HepG2 (cell line): ENCODE measurements around the gene CGREF1. TPM values are rescaled to one million over a fixed set of nuclear protein-coding genes. Genes with fewer than 3 reads are reported as not detected.

Experiments used
- AKAP8 ChIP-seq: sonication (generic); formaldehyde crosslinking; IDR thresholded peaks from 2 replicates; pipeline ENCODE4 v1.5.1; 2020; ENCODE audit warnings: mild to moderate bottlenecking, missing genetic modification reagents
- CEBPG ChIP-seq: IDR thresholded peaks from 2 replicates; pipeline ENCODE4 v1.6.1; 2016
- FOSL1 ChIP-seq: sonication (generic); formaldehyde crosslinking; IDR thresholded peaks from 2 replicates; pipeline ENCODE4 v1.9.0; 2021; ENCODE audit warnings: missing genetic modification reagents, borderline replicate concordance
- IKZF1 ChIP-seq: fragments of 450-650 bp; IDR thresholded peaks from 2 replicates; pipeline ENCODE4 v1.7.1; 2016
- MEF2D ChIP-seq: sonication (generic); formaldehyde crosslinking; IDR thresholded peaks from 2 replicates; pipeline ENCODE4 v1.5.1; 2020; ENCODE audit warnings: mild to moderate bottlenecking, missing genetic modification reagents
- PAF1 ChIP-seq: IDR thresholded peaks from 2 replicates; pipeline ENCODE4 v1.6.1; 2016; ENCODE audit warnings: missing genetic modification reagents, missing compliant biosample characterization
- POLR2A ChIP-seq, 2 experiments: IDR thresholded peaks; 2 replicates each; pipeline ENCODE4 v1.6.1; 2011; ENCODE audit warnings: low read depth in 2 of 2, low read length in 2 of 2, mild to moderate bottlenecking in 1 of 2, moderate library complexity in 1 of 2; ENCODE audit not compliant: insufficient read depth in 1 of 2
- SNAI1 ChIP-seq: sonication (generic); formaldehyde crosslinking; IDR thresholded peaks from 2 replicates; pipeline ENCODE4 v1.5.0; 2020; ENCODE audit warnings: mild to moderate bottlenecking, missing genetic modification reagents, borderline replicate concordance
- SOX5 ChIP-seq: IDR thresholded peaks from 2 replicates; pipeline ENCODE4 v1.6.1; 2016; ENCODE audit warnings: borderline replicate concordance
- TMF1 ChIP-seq: sonication (generic); formaldehyde crosslinking; IDR thresholded peaks from 2 replicates; pipeline ENCODE4 v1.8.1; 2022; ENCODE audit warnings: low read depth, missing genetic modification reagents
- YEATS4 ChIP-seq: sonication (generic); formaldehyde crosslinking; IDR thresholded peaks from 2 replicates; pipeline ENCODE4 v1.4.0; 2020; ENCODE audit warnings: missing genetic modification reagents, borderline replicate concordance
- ZFP62 ChIP-seq: sonication (generic); formaldehyde crosslinking; IDR thresholded peaks from 2 replicates; pipeline ENCODE4 v1.4.0; 2020; ENCODE audit warnings: missing genetic modification reagents
- ZMAT3 ChIP-seq: sonication (generic); formaldehyde crosslinking; conservative IDR thresholded peaks from 2 replicates; pipeline ENCODE4 v1.7.0; 2021; ENCODE audit warnings: missing genetic modification reagents
- ZNF282 ChIP-seq: fragments of 450-650 bp; IDR thresholded peaks from 2 replicates; pipeline ENCODE4 v1.6.1; 2018; ENCODE audit not compliant: partially characterized antibody
- ZNF296 ChIP-seq: sonication (generic); formaldehyde crosslinking; conservative IDR thresholded peaks from 2 replicates; pipeline ENCODE4 v1.5.0; 2020; ENCODE audit warnings: mild to moderate bottlenecking, missing genetic modification reagents
- ZNF331 ChIP-seq: sonication (generic); formaldehyde crosslinking; IDR thresholded peaks from 2 replicates; pipeline ENCODE4 v1.4.0; 2020; ENCODE audit warnings: missing genetic modification reagents
- ZNF354B ChIP-seq: sonication (generic); formaldehyde crosslinking; IDR thresholded peaks from 2 replicates; pipeline ENCODE4 v1.8.0; 2022; ENCODE audit warnings: mild to moderate bottlenecking, missing genetic modification reagents
- ZNF44 ChIP-seq: sonication (generic); formaldehyde crosslinking; IDR thresholded peaks from 2 replicates; pipeline ENCODE4 v1.5.1; 2020; ENCODE audit warnings: mild to moderate bottlenecking, missing genetic modification reagents
- ZNF615 ChIP-seq: sonication (generic); formaldehyde crosslinking; IDR thresholded peaks from 2 replicates; pipeline ENCODE4 v1.5.0; 2020; ENCODE audit warnings: mild to moderate bottlenecking, missing genetic modification reagents, borderline replicate concordance
- ZNF709 ChIP-seq: sonication (generic); formaldehyde crosslinking; IDR thresholded peaks from 2 replicates; pipeline ENCODE4 v1.5.0; 2020; ENCODE audit warnings: mild to moderate bottlenecking, missing genetic modification reagents
- ZNF776 ChIP-seq: sonication (generic); formaldehyde crosslinking; IDR thresholded peaks from 2 replicates; pipeline ENCODE4 v1.4.0; 2020; ENCODE audit warnings: mild to moderate bottlenecking, missing genetic modification reagents
- ZNF781 ChIP-seq: sonication (generic); formaldehyde crosslinking; IDR thresholded peaks from 2 replicates; pipeline ENCODE4 v1.5.1; 2020; ENCODE audit warnings: borderline replicate concordance, mild to moderate bottlenecking, missing genetic modification reagents; ENCODE audit errors: not compliant biosample characterization
- ZNF891 ChIP-seq: sonication (generic); formaldehyde crosslinking; IDR thresholded peaks from 2 replicates; pipeline ENCODE4 v1.5.0; 2020; ENCODE audit warnings: mild to moderate bottlenecking, missing genetic modification reagents
- ZSCAN21 ChIP-seq: sonication (generic); formaldehyde crosslinking; IDR thresholded peaks from 2 replicates; pipeline ENCODE4 v1.8.0; 2022; ENCODE audit warnings: mild to moderate bottlenecking, missing genetic modification reagents, moderate library complexity, borderline replicate concordance
- polyA plus RNA-seq, 8 experiments: library from polyadenylated mRNA; depleted of rRNA in 3 of 8; stranded (reverse) in 7 of 8; unstranded in 1 of 8; fragments of >200 nt; fragmentation: Illumina TruSeq in 4 of 8; extraction: Trizol in 4 of 8; gene quantifications; 2 replicates each; pipeline versions ENCODE4 v1.2.1 to v1.2.3, GENCODE V29; 2011 to 2016; ENCODE audit warnings: low read depth in 4 of 8, missing spikeins in 1 of 8, mixed read lengths in 1 of 8; ENCODE audit not compliant: insufficient read depth in 1 of 8
- total RNA-seq, 5 experiments: library from RNA; depleted of rRNA; stranded (reverse); fragments of >200 nt; fragmentation: Illumina TruSeq; extraction: Trizol; gene quantifications; 2 replicates each; pipeline ENCODE4 v1.2.3, GENCODE V29; 2016; ENCODE audit warnings: low read depth in 1 of 5
- TF ChIP-seq, protein P1 (sequence below): sonication (generic); formaldehyde crosslinking; IDR thresholded peaks from 2 replicates; pipeline ENCODE4 v1.4.0; 2020; ENCODE audit warnings: missing genetic modification reagents, borderline replicate concordance
- TF ChIP-seq, protein P2 (sequence below): sonication (generic); formaldehyde crosslinking; IDR thresholded peaks from 2 replicates; pipeline ENCODE4 v1.8.0; 2022; ENCODE audit warnings: missing genetic modification reagents, mild to moderate bottlenecking, inconsistent platforms, borderline replicate concordance
- TF ChIP-seq, protein P3 (sequence below): sonication (generic); formaldehyde crosslinking; IDR thresholded peaks from 2 replicates; pipeline ENCODE4 v1.4.0; 2020; ENCODE audit warnings: missing genetic modification reagents, borderline replicate concordance

The CGREF1 gene
- total and polyA plus RNA-seq, 2 of the 13 experiments (the other 11 are each of a cell fraction or from before 2014, with no cell fraction given): 13.9 to 23.4 TPM

DNA sequence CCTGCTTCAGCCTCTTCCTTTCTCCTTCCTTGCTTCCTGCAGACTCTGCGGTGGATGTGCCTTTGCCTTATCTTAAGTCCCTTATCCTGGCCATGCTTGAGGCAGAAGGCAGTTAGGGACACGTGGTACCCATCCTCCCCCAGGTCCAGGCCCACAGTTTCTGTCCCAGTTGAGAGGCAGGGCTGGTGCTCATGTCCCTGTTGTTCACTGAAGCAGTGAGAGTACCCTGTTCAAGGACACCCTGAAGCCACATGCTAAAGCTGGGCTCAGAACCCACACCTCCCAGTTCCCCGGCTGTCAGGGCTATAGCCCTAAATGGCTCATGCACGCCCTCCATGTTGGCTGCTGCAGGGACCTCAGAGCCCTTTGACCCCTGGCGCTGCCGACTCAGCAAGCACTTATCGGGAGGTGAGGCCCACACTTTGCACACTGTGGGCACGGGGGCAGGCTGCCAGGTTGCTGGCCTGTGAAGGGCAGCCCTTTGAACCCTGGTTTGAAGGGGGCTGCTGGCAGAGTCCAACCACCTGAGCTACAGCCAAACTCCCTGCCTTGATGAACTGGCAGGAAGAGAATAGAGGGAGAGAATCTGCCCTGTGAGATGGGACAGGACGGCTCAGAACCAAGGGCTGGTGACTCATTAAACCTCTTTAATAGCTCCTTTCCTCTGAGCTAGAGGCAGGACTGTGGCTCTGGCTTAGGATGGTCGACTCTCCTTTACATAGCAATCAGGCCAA, 26.1 kb downstream of the CGREF1 start (continued):
- TF ChIP-seq IKZF1: no peak
- no peak for TF ChIP-seq ZNF282
- peak; percentile 96 for TF ChIP-seq ZNF354B (CRISPR knock-in tag)
- TF ChIP-seq ZSCAN21 (CRISPR knock-in tag): peak; percentile 96
- no peak for TF ChIP-seq ZFP62 (CRISPR knock-in tag)
- TF ChIP-seq CEBPG (CRISPR knock-in tag): peak; percentile 38; the same call in 1 of the 2 replicates
- peak; percentile 72; the same call in 1 of the 2 replicates for TF ChIP-seq ZNF44 (CRISPR knock-in tag)
- TF ChIP-seq ZNF615 (CRISPR knock-in tag): no peak
- peak; percentile 87; the same call in 1 of the 2 replicates for TF ChIP-seq YEATS4 (CRISPR knock-in tag)
- TF ChIP-seq SNAI1 (CRISPR knock-in tag): 0 out of 2 replicates have a peak, but pooled peaks have one; percentile 38
- peak; percentile 65 for TF ChIP-seq PAF1 (CRISPR knock-in tag)
- TF ChIP-seq ZNF781 (CRISPR knock-in tag): peak; percentile 26
- TF ChIP-seq POLR2A (IDR thresholded peaks at IDR 0.05; ENCODE audit: insufficient read depth in 1 of 2, low read depth in 2 of 2, low read length in 2 of 2): peak in 1 of 2 experiments; percentile 13; a peak in 1 of 4 replicates
- TF ChIP-seq, protein P1, sequence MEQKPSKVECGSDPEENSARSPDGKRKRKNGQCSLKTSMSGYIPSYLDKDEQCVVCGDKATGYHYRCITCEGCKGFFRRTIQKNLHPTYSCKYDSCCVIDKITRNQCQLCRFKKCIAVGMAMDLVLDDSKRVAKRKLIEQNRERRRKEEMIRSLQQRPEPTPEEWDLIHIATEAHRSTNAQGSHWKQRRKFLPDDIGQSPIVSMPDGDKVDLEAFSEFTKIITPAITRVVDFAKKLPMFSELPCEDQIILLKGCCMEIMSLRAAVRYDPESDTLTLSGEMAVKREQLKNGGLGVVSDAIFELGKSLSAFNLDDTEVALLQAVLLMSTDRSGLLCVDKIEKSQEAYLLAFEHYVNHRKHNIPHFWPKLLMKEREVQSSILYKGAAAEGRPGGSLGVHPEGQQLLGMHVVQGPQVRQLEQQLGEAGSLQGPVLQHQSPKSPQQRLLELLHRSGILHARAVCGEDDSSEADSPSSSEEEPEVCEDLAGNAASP (CRISPR knock-in tag): peak; percentile 87
- TF ChIP-seq MEF2D (CRISPR knock-in tag): 0 out of 2 replicates have a peak, but pooled peaks have one; percentile 58
- TF ChIP-seq ZNF296 (CRISPR knock-in tag): no peak; the same call in none of the 2 replicates
- TF ChIP-seq ZNF331 (CRISPR knock-in tag): peak; percentile 85
- TF ChIP-seq, protein P2, sequence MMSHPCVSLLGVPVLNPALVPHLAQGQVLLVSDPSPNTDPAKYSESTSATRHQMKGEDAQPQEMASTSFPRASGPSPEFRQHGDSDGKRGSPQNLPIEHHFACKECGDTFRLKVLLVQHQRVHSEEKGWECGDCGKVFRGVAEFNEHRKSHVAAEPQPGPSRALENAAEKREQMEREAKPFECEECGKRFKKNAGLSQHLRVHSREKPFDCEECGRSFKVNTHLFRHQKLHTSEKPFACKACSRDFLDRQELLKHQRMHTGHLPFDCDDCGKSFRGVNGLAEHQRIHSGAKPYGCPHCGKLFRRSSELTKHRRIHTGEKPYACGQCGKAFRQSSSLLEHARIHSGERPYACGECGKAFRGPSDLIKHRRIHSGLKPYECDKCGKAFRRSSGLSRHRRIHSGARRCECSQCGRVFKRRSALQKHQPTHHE (CRISPR knock-in tag): 0 out of 2 replicates have a peak, but pooled peaks have one; percentile 17
- TF ChIP-seq SOX5 (CRISPR knock-in tag): peak; percentile 66
- TF ChIP-seq ZNF891 (CRISPR knock-in tag): no peak
- TF ChIP-seq AKAP8: 0 out of 2 replicates have a peak, but pooled peaks have one; percentile 69
- peak; percentile 28; the same call in 1 of the 2 replicates for TF ChIP-seq FOSL1 (CRISPR knock-in tag)
- TF ChIP-seq ZNF709: peak; percentile 44; the same call in 1 of the 2 replicates
- TF ChIP-seq ZNF776: no peak
- TF ChIP-seq ZMAT3: peak; percentile 49; the same call in 1 of the 2 replicates
- TF ChIP-seq TMF1 (CRISPR knock-in tag): no peak
- TF ChIP-seq, protein P3, sequence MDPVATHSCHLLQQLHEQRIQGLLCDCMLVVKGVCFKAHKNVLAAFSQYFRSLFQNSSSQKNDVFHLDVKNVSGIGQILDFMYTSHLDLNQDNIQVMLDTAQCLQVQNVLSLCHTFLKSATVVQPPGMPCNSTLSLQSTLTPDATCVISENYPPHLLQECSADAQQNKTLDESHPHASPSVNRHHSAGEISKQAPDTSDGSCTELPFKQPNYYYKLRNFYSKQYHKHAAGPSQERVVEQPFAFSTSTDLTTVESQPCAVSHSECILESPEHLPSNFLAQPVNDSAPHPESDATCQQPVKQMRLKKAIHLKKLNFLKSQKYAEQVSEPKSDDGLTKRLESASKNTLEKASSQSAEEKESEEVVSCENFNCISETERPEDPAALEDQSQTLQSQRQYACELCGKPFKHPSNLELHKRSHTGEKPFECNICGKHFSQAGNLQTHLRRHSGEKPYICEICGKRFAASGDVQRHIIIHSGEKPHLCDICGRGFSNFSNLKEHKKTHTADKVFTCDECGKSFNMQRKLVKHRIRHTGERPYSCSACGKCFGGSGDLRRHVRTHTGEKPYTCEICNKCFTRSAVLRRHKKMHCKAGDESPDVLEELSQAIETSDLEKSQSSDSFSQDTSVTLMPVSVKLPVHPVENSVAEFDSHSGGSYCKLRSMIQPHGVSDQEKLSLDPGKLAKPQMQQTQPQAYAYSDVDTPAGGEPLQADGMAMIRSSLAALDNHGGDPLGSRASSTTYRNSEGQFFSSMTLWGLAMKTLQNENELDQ (CRISPR knock-in tag): peak; percentile 30; the same call in 1 of the 2 replicates
